ENCODE data around the gene ACAT1.

- no peak for TF ChIP-seq CTCF (IDR thresholded peaks at IDR 0.05; ENCODE audit: insufficient read depth, low read depth, low read length)
- no peak for TF ChIP-seq EZH2 (IDR thresholded peaks at IDR 0.05; ENCODE audit: insufficient read depth, low read length)
Observed at GRCh38 chr11:108115500-108116140, 5.7 kb upstream of the ACAT1 start.
